Liver (tissue), 9 donors: Measurements from ENCODE around the gene RTL10. TPM values are rescaled to one million over a fixed set of nuclear protein-coding genes. Genes with fewer than 3 reads are reported as not detected.

ENCODE experiments used
- DNase-seq: peaks from one replicate; pipeline ENCODE4 v3.0.0-alpha.2; 2017; ENCODE audit warnings: low spot score
- H3K27ac ChIP-seq, 2 donors: one replicate each; pipeline ENCODE4 v1.7.0; 2013; ENCODE audit warnings: inconsistent platforms in 2 of 2, low read length in 2 of 2, control low read depth in 1 of 2, low read depth in 1 of 2, mild to moderate bottlenecking in 1 of 2
- H3K27me3 ChIP-seq, 4 donors: one replicate each; pipeline versions ENCODE4 v1.6.1 to v1.7.0; 2013; ENCODE audit warnings: low read length in 3 of 4, inconsistent platforms in 1 of 4, mild to moderate bottlenecking in 1 of 4, moderate library complexity in 1 of 4; ENCODE audit not compliant: control insufficient read depth in 4 of 4, insufficient read depth in 4 of 4
- H3K36me3 ChIP-seq, 4 donors: one replicate each; pipeline versions ENCODE4 v1.6.1 to v1.7.0; 2013; ENCODE audit warnings: low read length in 3 of 4, mild to moderate bottlenecking in 3 of 4, low read depth in 1 of 4, moderate library complexity in 1 of 4; ENCODE audit not compliant: control insufficient read depth in 4 of 4, insufficient read depth in 3 of 4
- H3K4me1 ChIP-seq, 4 donors: one replicate each; pipeline versions ENCODE4 v1.6.1 to v1.7.0; 2013; ENCODE audit warnings: low read length in 3 of 4, mild to moderate bottlenecking in 3 of 4, moderate library complexity in 1 of 4; ENCODE audit not compliant: control insufficient read depth in 4 of 4, insufficient read depth in 4 of 4
- H3K4me3 ChIP-seq, 3 donors: one replicate each; pipeline versions ENCODE4 v1.6.1 to v1.7.0; 2013; ENCODE audit warnings: low read length in 3 of 3, control low read depth in 1 of 3, low read depth in 1 of 3, mild to moderate bottlenecking in 1 of 3
- H3K9ac ChIP-seq, 2 donors: one replicate each; pipeline ENCODE4 v1.7.0; 2013; ENCODE audit warnings: low read length in 2 of 2, mild to moderate bottlenecking in 2 of 2, moderate library complexity in 2 of 2, control low read depth in 1 of 2, low read depth in 1 of 2
- H3K9me3 ChIP-seq, 4 donors: one replicate each; pipeline versions ENCODE4 v1.6.1 to v1.7.0; 2013; ENCODE audit warnings: low read length in 3 of 4; ENCODE audit not compliant: control insufficient read depth in 4 of 4
- ATF3 ChIP-seq: IDR thresholded peaks from 2 replicates; pipeline ENCODE4 v1.6.1; 2016; ENCODE audit warnings: antibody characterized with exemption
- EGR1 ChIP-seq, 2 donors: IDR thresholded peaks; 2 replicates each; pipeline ENCODE4 v1.6.1; 2016 to 2018; ENCODE audit warnings: antibody characterized with exemption in 2 of 2, low read depth in 2 of 2
- FOXA1 ChIP-seq: IDR thresholded peaks from 2 replicates; pipeline ENCODE4 v1.6.1; 2016; ENCODE audit warnings: antibody characterized with exemption
- FOXA2 ChIP-seq: IDR thresholded peaks from 2 replicates; pipeline ENCODE4 v1.6.1; 2016; ENCODE audit warnings: antibody characterized with exemption
- GABPA ChIP-seq, 2 donors: IDR thresholded peaks in 1 of 2; conservative IDR thresholded peaks in 1 of 2; 2 replicates each; pipeline ENCODE4 v1.6.1; 2016; ENCODE audit warnings: antibody characterized with exemption in 2 of 2, mild to moderate bottlenecking in 1 of 2, moderate library complexity in 1 of 2
- HNF4A ChIP-seq, 2 donors: conservative IDR thresholded peaks; 2 replicates each; pipeline ENCODE4 v1.6.1; 2016; ENCODE audit warnings: antibody characterized with exemption in 2 of 2, mild to moderate bottlenecking in 2 of 2
- HNF4G ChIP-seq: IDR thresholded peaks from 2 replicates; pipeline ENCODE4 v1.6.1; 2016; ENCODE audit warnings: antibody characterized with exemption
- JUND ChIP-seq, 2 donors: IDR thresholded peaks; 2 replicates each; pipeline ENCODE4 v1.6.1; 2016; ENCODE audit warnings: antibody characterized with exemption in 2 of 2
- NR2F2 ChIP-seq: IDR thresholded peaks from 2 replicates; pipeline ENCODE4 v1.6.1; 2016; ENCODE audit warnings: antibody characterized with exemption
- RAD21 ChIP-seq, 2 donors: IDR thresholded peaks; 2 replicates each; pipeline ENCODE4 v1.6.1; 2016; ENCODE audit warnings: antibody characterized with exemption in 2 of 2, mild to moderate bottlenecking in 2 of 2
- RXRA ChIP-seq, 2 donors: IDR thresholded peaks; 2 replicates each; pipeline ENCODE4 v1.6.1; 2017 to 2018; ENCODE audit warnings: antibody characterized with exemption in 2 of 2, mild to moderate bottlenecking in 1 of 2
- SP1 ChIP-seq: IDR thresholded peaks from 2 replicates; pipeline ENCODE4 v1.6.1; 2018; ENCODE audit warnings: antibody characterized with exemption, mild to moderate bottlenecking
- TAF1 ChIP-seq: conservative IDR thresholded peaks from 2 replicates; pipeline ENCODE4 v1.6.1; 2016; ENCODE audit warnings: antibody characterized with exemption, mild to moderate bottlenecking
- YY1 ChIP-seq: IDR thresholded peaks from 2 replicates; pipeline ENCODE4 v1.6.1; 2016; ENCODE audit warnings: antibody characterized with exemption, mild to moderate bottlenecking
- WGBS: extraction: QIAGEN DNeasy Blood & Tissue Kit; methylation state at CpG from one replicate; pipeline ENCODE4 v1.1.7; 2013; 5-methylcytosine and 5-hydroxymethylcytosine counted together
- polyA plus RNA-seq, 2 donors: library from polyadenylated mRNA; stranded (reverse) in 1 of 2; unstranded in 1 of 2; fragments of 200-250 nt in 1 of 2; fragments of >200 nt in 1 of 2; fragmentation: Nextera tagmentation in 1 of 2; extraction: Ambion mirVana in 1 of 2; gene quantifications; one replicate each; pipeline versions ENCODE4 v1.2.1 to v1.2.3, GENCODE V29; 2013 to 2015
- total RNA-seq, 2 donors: library from RNA; depleted of rRNA; stranded (reverse); fragments of >200 nt; gene quantifications; one replicate each; pipeline ENCODE4 v1.2.3, GENCODE V29; 2014
- TF ChIP-seq, protein P1 (sequence below): IDR thresholded peaks from 2 replicates; pipeline ENCODE4 v1.6.1; 2016; ENCODE audit warnings: antibody characterized with exemption
- TF ChIP-seq, protein P2 (sequence below): IDR thresholded peaks from 2 replicates; pipeline ENCODE4 v1.6.1; 2016; ENCODE audit warnings: antibody characterized with exemption
- TF ChIP-seq, protein P3 (sequence below): fragments of 150-350 bp; IDR thresholded peaks from 2 replicates; pipeline ENCODE4 v1.5.1; 2017; ENCODE audit warnings: improper control_type of control experiment, low read depth, low read length; ENCODE audit not compliant: missing input control
- TF ChIP-seq, protein P4 (sequence below): IDR thresholded peaks from 2 replicates; pipeline ENCODE4 v1.6.1; 2016; ENCODE audit warnings: antibody characterized with exemption, mild to moderate bottlenecking
- donor health status: healthy.
- donor health status: healthy.
- donor health status: healthy.
- donor health status: healthy.
- donor health status: healthy.

The RTL10 gene
- total and polyA plus RNA-seq, 4 donors = 4.2 to 8.3 (median 7.4) TPM

DNA sequence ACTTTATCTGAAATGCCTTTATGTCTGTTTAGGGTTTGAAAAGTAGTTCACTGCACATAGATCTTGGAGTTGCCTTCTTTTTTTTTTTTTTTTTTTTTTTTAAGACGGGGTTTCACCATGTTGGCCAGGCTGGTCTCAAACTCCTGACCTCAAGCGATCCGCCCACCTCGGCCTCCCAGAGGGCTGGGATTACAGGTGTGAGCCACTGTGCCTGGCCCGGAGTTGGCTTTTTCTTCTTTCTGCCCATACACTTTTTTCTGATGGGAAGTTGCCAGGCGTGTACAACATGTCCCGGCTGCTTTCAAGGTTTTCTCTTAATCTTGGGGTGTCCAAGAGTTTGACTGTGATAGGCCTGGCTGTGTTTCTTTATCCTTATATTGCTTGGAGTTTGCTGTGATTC lies 12.9 kb upstream of the RTL10 start:
- Histone ChIP-seq H3K36me3 (no peaks in the 10 kb centered on the region), H3K9me3 (no peaks in the 10 kb centered on the region), H3K4me1 (no peaks in the 10 kb centered on the region), H3K4me3 (no peak overlapping the region), H3K27ac (no peak overlapping the region), H3K27me3 (no peaks in the 10 kb centered on the region), H3K9ac (no peak overlapping the region)
- DNase-seq = no peak
- TF ChIP-seq NR2F2 (no peak), RAD21 (IDR thresholded peaks at IDR 0.05) (no peak), FOXA2 (no peak), HNF4G (no peak), FOXA1 (no peak), TAF1 (no peak), YY1 (no peak), JUND (IDR thresholded peaks at IDR 0.05) (no peak), HNF4A (conservative IDR thresholded peaks at IDR 0.05) (no peak), EGR1 (IDR thresholded peaks at IDR 0.05; ENCODE audit: low read depth in 2 of 2) (no peak), SP1 (no peak), RXRA (IDR thresholded peaks at IDR 0.05) (no peak), ATF3 (no peak), GABPA (IDR thresholded peaks at IDR 0.05 in 1 of 2, conservative IDR thresholded peaks at IDR 0.05 in 1 of 2) (no peak)
- TF ChIP-seq, protein P1, sequence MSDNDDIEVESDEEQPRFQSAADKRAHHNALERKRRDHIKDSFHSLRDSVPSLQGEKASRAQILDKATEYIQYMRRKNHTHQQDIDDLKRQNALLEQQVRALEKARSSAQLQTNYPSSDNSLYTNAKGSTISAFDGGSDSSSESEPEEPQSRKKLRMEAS = no peak
- TF ChIP-seq, protein P2, sequence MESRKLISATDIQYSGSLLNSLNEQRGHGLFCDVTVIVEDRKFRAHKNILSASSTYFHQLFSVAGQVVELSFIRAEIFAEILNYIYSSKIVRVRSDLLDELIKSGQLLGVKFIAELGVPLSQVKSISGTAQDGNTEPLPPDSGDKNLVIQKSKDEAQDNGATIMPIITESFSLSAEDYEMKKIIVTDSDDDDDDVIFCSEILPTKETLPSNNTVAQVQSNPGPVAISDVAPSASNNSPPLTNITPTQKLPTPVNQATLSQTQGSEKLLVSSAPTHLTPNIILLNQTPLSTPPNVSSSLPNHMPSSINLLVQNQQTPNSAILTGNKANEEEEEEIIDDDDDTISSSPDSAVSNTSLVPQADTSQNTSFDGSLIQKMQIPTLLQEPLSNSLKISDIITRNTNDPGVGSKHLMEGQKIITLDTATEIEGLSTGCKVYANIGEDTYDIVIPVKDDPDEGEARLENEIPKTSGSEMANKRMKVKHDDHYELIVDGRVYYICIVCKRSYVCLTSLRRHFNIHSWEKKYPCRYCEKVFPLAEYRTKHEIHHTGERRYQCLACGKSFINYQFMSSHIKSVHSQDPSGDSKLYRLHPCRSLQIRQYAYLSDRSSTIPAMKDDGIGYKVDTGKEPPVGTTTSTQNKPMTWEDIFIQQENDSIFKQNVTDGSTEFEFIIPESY = no peak
- TF ChIP-seq, protein P3, sequence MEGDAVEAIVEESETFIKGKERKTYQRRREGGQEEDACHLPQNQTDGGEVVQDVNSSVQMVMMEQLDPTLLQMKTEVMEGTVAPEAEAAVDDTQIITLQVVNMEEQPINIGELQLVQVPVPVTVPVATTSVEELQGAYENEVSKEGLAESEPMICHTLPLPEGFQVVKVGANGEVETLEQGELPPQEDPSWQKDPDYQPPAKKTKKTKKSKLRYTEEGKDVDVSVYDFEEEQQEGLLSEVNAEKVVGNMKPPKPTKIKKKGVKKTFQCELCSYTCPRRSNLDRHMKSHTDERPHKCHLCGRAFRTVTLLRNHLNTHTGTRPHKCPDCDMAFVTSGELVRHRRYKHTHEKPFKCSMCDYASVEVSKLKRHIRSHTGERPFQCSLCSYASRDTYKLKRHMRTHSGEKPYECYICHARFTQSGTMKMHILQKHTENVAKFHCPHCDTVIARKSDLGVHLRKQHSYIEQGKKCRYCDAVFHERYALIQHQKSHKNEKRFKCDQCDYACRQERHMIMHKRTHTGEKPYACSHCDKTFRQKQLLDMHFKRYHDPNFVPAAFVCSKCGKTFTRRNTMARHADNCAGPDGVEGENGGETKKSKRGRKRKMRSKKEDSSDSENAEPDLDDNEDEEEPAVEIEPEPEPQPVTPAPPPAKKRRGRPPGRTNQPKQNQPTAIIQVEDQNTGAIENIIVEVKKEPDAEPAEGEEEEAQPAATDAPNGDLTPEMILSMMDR = no peak
- TF ChIP-seq, protein P4, sequence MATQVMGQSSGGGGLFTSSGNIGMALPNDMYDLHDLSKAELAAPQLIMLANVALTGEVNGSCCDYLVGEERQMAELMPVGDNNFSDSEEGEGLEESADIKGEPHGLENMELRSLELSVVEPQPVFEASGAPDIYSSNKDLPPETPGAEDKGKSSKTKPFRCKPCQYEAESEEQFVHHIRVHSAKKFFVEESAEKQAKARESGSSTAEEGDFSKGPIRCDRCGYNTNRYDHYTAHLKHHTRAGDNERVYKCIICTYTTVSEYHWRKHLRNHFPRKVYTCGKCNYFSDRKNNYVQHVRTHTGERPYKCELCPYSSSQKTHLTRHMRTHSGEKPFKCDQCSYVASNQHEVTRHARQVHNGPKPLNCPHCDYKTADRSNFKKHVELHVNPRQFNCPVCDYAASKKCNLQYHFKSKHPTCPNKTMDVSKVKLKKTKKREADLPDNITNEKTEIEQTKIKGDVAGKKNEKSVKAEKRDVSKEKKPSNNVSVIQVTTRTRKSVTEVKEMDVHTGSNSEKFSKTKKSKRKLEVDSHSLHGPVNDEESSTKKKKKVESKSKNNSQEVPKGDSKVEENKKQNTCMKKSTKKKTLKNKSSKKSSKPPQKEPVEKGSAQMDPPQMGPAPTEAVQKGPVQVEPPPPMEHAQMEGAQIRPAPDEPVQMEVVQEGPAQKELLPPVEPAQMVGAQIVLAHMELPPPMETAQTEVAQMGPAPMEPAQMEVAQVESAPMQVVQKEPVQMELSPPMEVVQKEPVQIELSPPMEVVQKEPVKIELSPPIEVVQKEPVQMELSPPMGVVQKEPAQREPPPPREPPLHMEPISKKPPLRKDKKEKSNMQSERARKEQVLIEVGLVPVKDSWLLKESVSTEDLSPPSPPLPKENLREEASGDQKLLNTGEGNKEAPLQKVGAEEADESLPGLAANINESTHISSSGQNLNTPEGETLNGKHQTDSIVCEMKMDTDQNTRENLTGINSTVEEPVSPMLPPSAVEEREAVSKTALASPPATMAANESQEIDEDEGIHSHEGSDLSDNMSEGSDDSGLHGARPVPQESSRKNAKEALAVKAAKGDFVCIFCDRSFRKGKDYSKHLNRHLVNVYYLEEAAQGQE = no peak
- WGBS = 92% methylated on average over 7 of the region's 7 CpGs
